Heart right ventricle (tissue), 16 donors: ENCODE measurements around the gene CPEB2. TPM values are rescaled to one million over a fixed set of nuclear protein-coding genes. Genes with fewer than 3 reads are reported as not detected.

ENCODE experiments used
- ATAC-seq, 8 donors: fragments of 200-7000 bp; cut with Tn5 transposase; one replicate each; pipeline ENCODE4 v1.9.1; 2020; ENCODE audit warnings: mild to moderate bottlenecking in 8 of 8, moderate library complexity in 8 of 8, moderate number of reproducible peaks in 1 of 8
- DNase-seq, 2 donors: peaks; one replicate each; pipeline ENCODE4 v3.0.0-alpha.2; 2020
- H3K27ac ChIP-seq, 10 donors: fragments of 200-600 bp; sonication (generic) in 2 of 10; one replicate each; pipeline versions ENCODE4 v1.5.0 to v1.8.0; 2020 to 2022; ENCODE audit warnings: mild to moderate bottlenecking in 3 of 10
- H3K27me3 ChIP-seq, 7 donors: fragments of 200-600 bp; one replicate each; pipeline ENCODE4 v1.8.0; 2021 to 2022; ENCODE audit warnings: mild to moderate bottlenecking in 2 of 7
- H3K36me3 ChIP-seq, 9 donors: fragments of 200-600 bp; sonication (generic) in 1 of 9; one replicate each; pipeline versions ENCODE4 v1.5.0 to v1.8.0; 2020 to 2022; ENCODE audit warnings: mild to moderate bottlenecking in 2 of 9
- H3K4me1 ChIP-seq, 9 donors: fragments of 200-600 bp; sonication (generic) in 1 of 9; one replicate each; pipeline versions ENCODE4 v1.5.0 to v1.8.0; 2020 to 2022; ENCODE audit warnings: mild to moderate bottlenecking in 4 of 9
- H3K4me3 ChIP-seq, 10 donors: fragments of 200-600 bp; sonication (generic) in 2 of 10; one replicate each; pipeline versions ENCODE4 v1.5.0 to v1.8.0; 2020 to 2022; ENCODE audit warnings: mild to moderate bottlenecking in 7 of 10, moderate library complexity in 2 of 10
- H3K9me3 ChIP-seq, 11 donors: fragments of 200-600 bp in 10 of 11; sonication (generic) in 2 of 11; one replicate each; pipeline versions ENCODE4 v1.5.0 to v1.8.0; 2013 to 2022; ENCODE audit warnings: mild to moderate bottlenecking in 2 of 11, control low read depth in 1 of 11, moderate library complexity in 1 of 11
- CTCF ChIP-seq, 9 donors: fragments of 200-600 bp; sonication (generic) in 2 of 9; IDR thresholded peaks; one replicate each; pipeline versions ENCODE4 v1.5.0 to v1.8.0; 2021 to 2022; ENCODE audit warnings: antibody characterized with exemption in 9 of 9, mild to moderate bottlenecking in 5 of 9, moderate library complexity in 1 of 9
- WGBS, 2 donors: extraction: QIAGEN DNeasy Blood & Tissue Kit; methylation state at CpG; one replicate each; pipeline ENCODE4 v1.1.7; 2013; ENCODE audit warnings: inconsistent platforms in 1 of 2; 5-methylcytosine and 5-hydroxymethylcytosine counted together
- intact Hi-C, 10 donors: fragments of 100-400 bp; cut with DNase I; formaldehyde crosslinking; loops; one replicate each; pipeline versions ENCODE4 v1.11.1 to v1.14.2; 2022
- polyA plus RNA-seq, 2 donors: library from polyadenylated mRNA; stranded (reverse); fragments of 200-250 nt; gene quantifications; one replicate each; pipeline ENCODE4 v1.2.3, GENCODE V29; 2013
- total RNA-seq, 10 donors: library from RNA; stranded (reverse); fragmentation: NEBNext Ultra II Directional in 3 of 10; extraction: Animal tissue kit (Norgen Biotek cat#: 25700) in 3 of 10; gene quantifications; one replicate each; pipeline versions ENCODE4 v1.2.1 to v1.2.4, GENCODE V29; 2021 to 2023
- donor health status: Arrhythmogenic right ventricular cardiomyopathy.
- donor health status: ischemic (EF 13 %, LVEDD 7.1; RV severe dilation, severe dysfunction).
- donor health status: healthy with polysubstance abuse.
- donor health status: DM: no; HTN: yes; CAD: no.
- donor health status: DM: no; HTN: no; CAD: no.
- donor health status: ischemic (EF 25% LVEDD 6.9; RV normal size, moderate dysfunction).
- donor health status: ischemic (EF 25% LVEDD 5.7; RV mildly dilated, moderate dysfunction).
- donor health status: healthy.
- donor health status: DM: yes; HTN: yes; CAD: no.
- donor health status: Ischemic cardiomyopathy.
- donor health status: ischemic (EF 35%, LVEDD 5.7; RV mildly dilated, moderate dysfunction).
- donor health status: nonischemic (EF 11% LVEDD 7.7; RV severe dilation, severe dysfunction).
- donor health status: DM: yes; HTN: yes; CAD: no.
- donor health status: PGD.
- donor health status: ischemic (EF 29% LVEDD 5.4; RV normal size, mild dysfunction).
- donor health status: nonischemic (EF 23%, LVEDD 6.1; RV moderate dilation, normal function).

The CPEB2 gene
- total and polyA plus RNA-seq, 12 donors = 2.4 to 31.8 (median 21.1) TPM

GRCh38 chr4:14985843-14986242 lies 16.4 kb upstream of the CPEB2 start:
- Histone ChIP-seq H3K36me3 (no peaks in the 10 kb centered on the region), H3K4me3 (no peak overlapping the region), H3K4me1 (no peaks in the 10 kb centered on the region), H3K27ac (no peak overlapping the region), H3K9me3 (no peaks in the 10 kb centered on the region), H3K27me3 (no peaks in the 10 kb centered on the region)
- intact Hi-C loops = loop anchor here in 1 of 10 donors (10.0 kb wide), 1 partner anchor 61 kb away; no protein-coding TSS in a partner anchor
- DNase-seq (no peak), ATAC-seq (no peak)
- TF ChIP-seq CTCF (IDR thresholded peaks at IDR 0.05) = no peak
- 93 to 96% methylated on average over 1 of the region's 1 CpG for WGBS, 2 donors

- Histone ChIP-seq H3K36me3 (no peaks in the 10 kb centered on the region), H3K27ac (no peak overlapping the region), H3K9me3 (no peaks in the 10 kb centered on the region), H3K4me1 (no peaks in the 10 kb centered on the region), H3K4me3 (no peak overlapping the region), H3K27me3 (no peaks in the 10 kb centered on the region)
- no peak for DNase-seq
- ATAC-seq = no peak
- WGBS, 2 donors = 55 to 61% methylated on average over 2 of the region's 2 CpGs
- TF ChIP-seq CTCF (IDR thresholded peaks at IDR 0.05) = no peak
- intact Hi-C loops = loop anchor here in 1 of 10 donors (10.0 kb wide), 1 partner anchor 62 kb away; no protein-coding TSS in a partner anchor
Observed at GRCh38 chr4:14987054-14987453, 15.2 kb upstream of the CPEB2 start.

GRCh38 chr4:14990484-14990883 lies 11.8 kb upstream of the CPEB2 start:
- TF ChIP-seq CTCF (IDR thresholded peaks at IDR 0.05) = no peak
- no peaks in the 10 kb centered on the region for H3K9me3 ChIP-seq
- intact Hi-C loops = loop anchor here in 2 of 10 donors (10.0 kb wide), 2 partner anchors 66 to 154 kb away; no protein-coding TSS in a partner anchor
- no peaks in the 10 kb centered on the region for H3K36me3 ChIP-seq
- peaks cover 0 to 4% (median 0%) of the 10 kb centered on the region in 9 donors for H3K4me1 ChIP-seq
- ATAC-seq (no peak), DNase-seq (no peak)
- no peak overlapping the region for H3K4me3 ChIP-seq
- H3K27me3 ChIP-seq = no peaks in the 10 kb centered on the region
- no peak overlapping the region for H3K27ac ChIP-seq
- WGBS, 2 donors = 78 to 89% methylated on average over 1 of the region's 1 CpG

GRCh38 chr4:14994242-14994641 lies 8.0 kb upstream of the CPEB2 start:
- H3K4me1 ChIP-seq = peaks cover 0 to 4% (median 0%) of the 10 kb centered on the region in 9 donors
- DNase-seq = no peak
- peaks cover 0 to 6% (median 0%) of the 10 kb centered on the region in 11 donors for H3K9me3 ChIP-seq
- no peaks in the 10 kb centered on the region for H3K36me3 ChIP-seq
- H3K27me3 ChIP-seq = no peaks in the 10 kb centered on the region
- no peak overlapping the region for H3K4me3 ChIP-seq
- no peak for TF ChIP-seq CTCF (IDR thresholded peaks at IDR 0.05)
- intact Hi-C loops = loop anchor here in 2 of 10 donors (10.0 kb wide), 2 partner anchors 69 to 151 kb away; no protein-coding TSS in a partner anchor
- H3K27ac ChIP-seq = no peak overlapping the region
- ATAC-seq = no peak
- 68 to 75% methylated on average over 3 of the region's 3 CpGs for WGBS, 2 donors
